Measurements from ENCODE around the gene KRTAP4-7. TPM values are rescaled to one million over a fixed set of nuclear protein-coding genes. Genes with fewer than 3 reads are reported as not detected.
"Not testable (repeated sequence)": the region's sequence is repeated elsewhere in the genome, so short reads cannot be mapped to it uniquely, and the experiment has no call there.

Gene KRTAP4-7
- total RNA-seq, 4 donors from 2014 or later = 7.9 to 50.0 (median 8.5) TPM; not detected in 1

DNA sequence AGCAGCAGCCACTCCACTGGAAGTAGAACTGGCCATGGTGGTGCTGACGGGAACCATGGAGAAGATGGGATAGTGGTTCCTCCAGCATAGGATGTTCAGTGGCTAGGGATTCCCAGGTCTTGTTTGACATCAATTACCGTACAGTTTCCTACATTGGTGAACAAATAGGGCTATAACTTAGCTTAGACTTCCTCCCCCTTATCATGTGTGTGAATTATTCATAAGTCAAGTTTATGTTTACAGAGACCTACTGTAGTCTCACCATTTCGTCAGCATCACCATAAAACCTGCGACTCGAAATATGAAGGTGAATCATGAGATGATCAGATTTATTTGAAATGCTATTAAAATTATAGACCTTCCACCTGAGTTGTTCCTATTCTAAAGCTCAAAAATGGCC lies 25.2 kb upstream of the KRTAP4-7 start:
- Histone ChIP-seq H3K27me3 (peaks cover 4% of the 10 kb centered on the region), H3K4me3 (no peak overlapping the region), H3K27ac (no peak overlapping the region), H3K9me3 (no peaks in the 10 kb centered on the region), H3K36me3 (no peaks in the 10 kb centered on the region), H3K4me1 (no peaks in the 10 kb centered on the region)
- TF ChIP-seq POLR2A (IDR thresholded peaks at IDR 0.05) = no peak
- TF ChIP-seq, protein P1, sequence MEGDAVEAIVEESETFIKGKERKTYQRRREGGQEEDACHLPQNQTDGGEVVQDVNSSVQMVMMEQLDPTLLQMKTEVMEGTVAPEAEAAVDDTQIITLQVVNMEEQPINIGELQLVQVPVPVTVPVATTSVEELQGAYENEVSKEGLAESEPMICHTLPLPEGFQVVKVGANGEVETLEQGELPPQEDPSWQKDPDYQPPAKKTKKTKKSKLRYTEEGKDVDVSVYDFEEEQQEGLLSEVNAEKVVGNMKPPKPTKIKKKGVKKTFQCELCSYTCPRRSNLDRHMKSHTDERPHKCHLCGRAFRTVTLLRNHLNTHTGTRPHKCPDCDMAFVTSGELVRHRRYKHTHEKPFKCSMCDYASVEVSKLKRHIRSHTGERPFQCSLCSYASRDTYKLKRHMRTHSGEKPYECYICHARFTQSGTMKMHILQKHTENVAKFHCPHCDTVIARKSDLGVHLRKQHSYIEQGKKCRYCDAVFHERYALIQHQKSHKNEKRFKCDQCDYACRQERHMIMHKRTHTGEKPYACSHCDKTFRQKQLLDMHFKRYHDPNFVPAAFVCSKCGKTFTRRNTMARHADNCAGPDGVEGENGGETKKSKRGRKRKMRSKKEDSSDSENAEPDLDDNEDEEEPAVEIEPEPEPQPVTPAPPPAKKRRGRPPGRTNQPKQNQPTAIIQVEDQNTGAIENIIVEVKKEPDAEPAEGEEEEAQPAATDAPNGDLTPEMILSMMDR (IDR thresholded peaks at IDR 0.05) = no peak
- TF ChIP-seq POLR2AphosphoS5 (IDR thresholded peaks at IDR 0.05) = no peak
- no peak for TF ChIP-seq EP300 (IDR thresholded peaks at IDR 0.05)
- WGBS = 94% methylated on average over 5 of the region's 5 CpGs
- no peak for DNase-seq (ENCODE audit: low spot score in 2 of 2)

DNA sequence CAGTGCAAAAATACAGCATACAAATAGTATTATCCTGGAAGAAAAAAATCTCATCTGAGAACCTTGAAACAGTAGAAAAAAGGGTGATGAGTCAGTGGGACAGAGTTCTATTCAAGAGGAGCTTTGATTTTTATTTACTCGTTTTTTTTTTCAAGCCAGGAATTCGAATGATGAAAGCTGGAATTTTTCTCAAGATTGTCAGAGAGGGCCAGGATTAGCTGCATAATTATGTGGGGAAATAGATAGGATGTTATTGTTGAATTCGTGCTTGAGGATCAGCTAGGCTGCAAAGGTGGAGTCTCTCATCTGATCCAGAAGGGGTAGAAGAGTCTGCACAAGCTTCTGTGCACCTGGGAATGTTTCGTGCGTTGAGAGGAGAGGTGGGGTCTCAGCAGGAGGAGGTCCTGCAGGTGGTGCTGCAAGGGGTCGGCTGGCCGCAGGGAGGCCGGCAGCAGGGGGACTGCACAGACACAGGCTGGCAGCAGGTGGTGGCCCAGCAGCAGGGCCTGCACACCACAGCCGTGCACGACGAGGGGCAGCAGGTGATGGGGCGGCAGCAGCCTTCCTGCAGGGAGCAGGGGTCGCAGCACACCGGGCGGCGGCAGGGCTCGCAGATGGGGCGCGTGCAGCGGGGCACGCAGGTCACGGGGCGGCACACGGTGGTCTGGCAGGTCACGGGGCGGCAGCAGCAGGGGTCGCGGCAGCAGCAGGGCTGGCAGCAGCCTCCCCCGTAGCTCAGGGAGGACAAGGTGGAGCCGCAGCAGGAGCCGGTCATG lies 24.5 kb upstream of the KRTAP4-7 start:
- H3K27ac ChIP-seq = not testable (repeated sequence)

DNA sequence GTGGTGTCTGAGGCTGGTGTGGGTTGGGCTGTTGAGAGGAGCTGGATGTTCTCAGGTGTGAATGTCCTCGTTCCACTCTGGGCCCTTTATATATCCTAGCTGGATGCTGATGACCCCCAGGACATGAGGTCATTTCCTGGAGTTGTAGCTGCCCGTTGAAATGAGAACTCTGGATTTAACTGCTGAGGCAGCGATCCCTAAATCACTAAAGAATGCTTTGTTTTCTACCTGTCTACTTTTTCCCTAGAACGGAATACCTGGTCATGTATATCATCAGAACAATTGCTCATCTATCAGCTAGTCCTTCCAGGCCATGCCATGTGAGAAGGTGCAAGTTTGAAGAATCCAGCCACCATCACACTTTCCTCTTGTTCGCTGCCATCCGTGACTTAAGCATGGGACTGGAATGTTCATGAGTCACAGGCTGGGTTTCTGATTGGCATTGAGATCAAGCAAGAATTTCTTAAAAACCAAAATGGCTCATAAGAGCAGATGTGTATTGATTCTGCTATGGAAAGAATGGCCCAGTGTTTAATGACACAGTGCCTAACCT lies 23.8 kb upstream of the KRTAP4-7 start, which contains the start of gene KRTAP2-3:
Gene KRTAP2-3 (minus strand): TSS at position 63 of the 553 bp plus-strand sequence. CDS start 64 bp downstream, outside the sequence.
- Histone ChIP-seq H3K36me3 (no peaks in the 10 kb centered on the region), H3K9me3 (no peaks in the 10 kb centered on the region), H3K27me3 (peaks cover 4% of the 10 kb centered on the region), H3K4me1 (no peaks in the 10 kb centered on the region), H3K4me3 (no peak within 1 kb of the TSS), H3K27ac (no peak within 1 kb of the TSS)
- no peak for DNase-seq (ENCODE audit: low spot score in 2 of 2)
- TF ChIP-seq EP300 (IDR thresholded peaks at IDR 0.05) (no peak), POLR2AphosphoS5 (IDR thresholded peaks at IDR 0.05) (no peak), POLR2A (IDR thresholded peaks at IDR 0.05) (no peak)
- TF ChIP-seq, protein P1 (IDR thresholded peaks at IDR 0.05) = no peak
- WGBS = 68% methylated on average over 5 of the region's 6 CpGs

More for the DNA sequence above, 24.5 kb upstream of the KRTAP4-7 start:
- H3K36me3 ChIP-seq; H3K4me1 ChIP-seq; DNase-seq (ENCODE audit: low spot score in 2 of 2); H3K9me3 ChIP-seq; H3K4me3 ChIP-seq; H3K27me3 ChIP-seq: not testable (repeated sequence)
- WGBS = 59% methylated on average over 6 of the region's 31 CpGs

DNA sequence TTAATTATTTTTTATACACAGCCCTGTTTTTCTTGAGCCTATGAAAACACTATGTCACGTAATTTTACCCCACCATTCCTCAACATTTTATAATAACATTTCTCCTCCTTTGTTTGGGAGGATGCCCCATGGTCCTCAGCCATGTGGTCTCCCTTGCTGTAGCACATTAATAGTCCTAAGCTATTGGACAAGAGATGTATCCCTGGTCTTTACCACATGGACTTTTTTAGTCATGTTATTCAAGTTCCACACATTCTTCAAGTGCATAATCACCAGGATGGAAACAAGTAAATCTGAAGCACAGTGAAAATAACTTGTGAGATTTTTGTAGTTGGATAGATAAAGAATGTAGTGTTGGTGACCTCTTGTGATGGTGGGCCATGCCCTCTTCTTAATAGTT lies 22.0 kb upstream of the KRTAP4-7 start:
- H3K27ac ChIP-seq = no peak overlapping the region
- WGBS = 47% methylated on average over 1 of the region's 1 CpG
- no peak for DNase-seq (ENCODE audit: low spot score in 2 of 2)

DNA sequence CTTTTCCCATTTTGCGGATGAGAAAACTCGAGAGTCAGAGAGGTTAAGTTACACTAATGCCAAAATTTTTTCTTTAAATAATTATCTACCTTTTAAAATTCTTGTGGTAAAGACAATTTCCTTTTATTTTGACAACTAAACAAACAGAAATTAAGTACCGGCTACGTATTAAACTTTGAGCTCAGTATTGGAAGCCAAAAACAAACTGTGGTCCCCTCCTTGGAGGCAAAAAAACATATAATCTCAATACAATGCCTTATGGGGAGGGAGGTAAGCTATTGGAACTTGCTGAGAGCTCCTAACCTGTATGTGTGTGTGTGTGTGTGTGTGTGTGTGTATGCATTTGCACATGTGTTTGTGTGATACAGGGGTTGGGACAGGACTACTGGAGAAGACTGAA lies 20.5 kb upstream of the KRTAP4-7 start:
- Histone ChIP-seq H3K4me1 (no peaks in the 10 kb centered on the region), H3K36me3 (no peaks in the 10 kb centered on the region), H3K27me3 (peaks cover 4% of the 10 kb centered on the region), H3K27ac (no peak overlapping the region), H3K4me3 (no peak overlapping the region), H3K9me3 (no peaks in the 10 kb centered on the region)
- no peak for DNase-seq (ENCODE audit: low spot score in 2 of 2)
- TF ChIP-seq POLR2AphosphoS5 (IDR thresholded peaks at IDR 0.05) = no peak
- TF ChIP-seq, protein P1 (IDR thresholded peaks at IDR 0.05) = no peak
- TF ChIP-seq POLR2A (IDR thresholded peaks at IDR 0.05) = no peak
- TF ChIP-seq EP300 (IDR thresholded peaks at IDR 0.05) = no peak
- WGBS = 82% methylated on average over 4 of the region's 4 CpGs

More for the DNA sequence above, 22.0 kb upstream of the KRTAP4-7 start:
- no peaks in the 10 kb centered on the region for H3K36me3 ChIP-seq
- peaks cover 4% of the 10 kb centered on the region for H3K27me3 ChIP-seq
- H3K4me1 ChIP-seq = no peaks in the 10 kb centered on the region
- TF ChIP-seq, protein P1 (IDR thresholded peaks at IDR 0.05) = no peak
- no peak for TF ChIP-seq EP300 (IDR thresholded peaks at IDR 0.05)
- TF ChIP-seq POLR2A (IDR thresholded peaks at IDR 0.05) = no peak
- no peak for TF ChIP-seq POLR2AphosphoS5 (IDR thresholded peaks at IDR 0.05)
- no peak overlapping the region for H3K4me3 ChIP-seq
- H3K9me3 ChIP-seq = no peaks in the 10 kb centered on the region

Measured in suprapubic skin (tissue), 4 donors.